GM12878 (cell line): Measurements from ENCODE around the gene FAM9A. TPM values are rescaled to one million over a fixed set of nuclear protein-coding genes. Genes with fewer than 3 reads are reported as not detected.

Experiments used
- ATAC-seq: fragments of 200-7000 bp; cut with Tn5 transposase; 3 replicates; pipeline ENCODE4 v1.9.1; 2020; ENCODE audit warnings: mild to moderate bottlenecking, moderate library complexity
- BruUV-seq: library from RNA; stranded (reverse); fragments of 400-500 nt; replicated peaks from 2 replicates; lab custom pipeline; 2021; lab: Mats Ljungman, UMichigan
- CTCF ChIA-PET: fragments of 300-600 bp; sonication (Branson Sonifier 250); formaldehyde crosslinking; extraction: SDS; loops from one replicate; lab custom pipeline; 2021; ENCODE audit warnings: inconsistent platforms; lab: Yijun Ruan, JAX
- POLR2A ChIA-PET: fragments of 350-600 bp; formaldehyde crosslinking; extraction: SDS; loops from one replicate; lab custom pipeline; 2021; ENCODE audit warnings: inconsistent platforms; lab: Charles Lee
- RAD21 ChIA-PET: fragments of 300-600 bp; sonication (Branson Sonifier 250); formaldehyde crosslinking; loops from one replicate; lab custom pipeline; 2023; ENCODE audit warnings: antibody characterized with exemption; ENCODE audit not compliant: unreplicated experiment; lab: Charles Lee
- SMC1A ChIA-PET: fragments of 300-600 bp; sonication (Branson Sonifier 250); formaldehyde crosslinking; loops from one replicate; lab custom pipeline; 2023; ENCODE audit not compliant: unreplicated experiment, uncharacterized antibody; lab: Charles Lee
- DNase-seq: peaks from one replicate; pipeline ENCODE4 v3.0.0-alpha.2; 2011; ENCODE audit warnings: low read depth, low spot score
- FAIRE-seq: peaks from 3 replicates; lab custom pipeline; 2011; peaks lifted over from hg19 to GRCh38; lab: Jason Lieb, UNC
- H2AFZ ChIP-seq: 2 replicates; pipeline ENCODE4 v1.6.0; 2011; ENCODE audit warnings: low read depth, low read length, control low read depth; ENCODE audit not compliant: control insufficient read depth
- H3K27ac ChIP-seq: 2 replicates; pipeline ENCODE4 v1.5.1; 2011; ENCODE audit warnings: control low read depth; ENCODE audit not compliant: control insufficient read depth, insufficient read depth
- H3K27me3 ChIP-seq, 2 experiments: replicated peaks in 1 of 2; 2 replicates each; pipeline versions ENCODE4 v1.6.0 to v1.6.1; 2011; ENCODE audit warnings: low read length in 1 of 2; ENCODE audit not compliant: control insufficient read depth in 2 of 2, insufficient read depth in 2 of 2
- H3K36me3 ChIP-seq, 2 experiments: 2 replicates each; pipeline ENCODE4 v1.5.1; 2011; ENCODE audit warnings: low read length in 1 of 2; ENCODE audit not compliant: control insufficient read depth in 2 of 2, insufficient read depth in 2 of 2
- H3K4me1 ChIP-seq: 2 replicates; pipeline ENCODE4 v1.6.1; 2011; ENCODE audit warnings: mild to moderate bottlenecking, low read length, moderate library complexity, mixed read lengths; ENCODE audit not compliant: control insufficient read depth, insufficient read depth
- H3K4me2 ChIP-seq: 2 replicates; pipeline ENCODE4 v1.6.0; 2011; ENCODE audit warnings: control low read depth; ENCODE audit not compliant: control insufficient read depth, insufficient read depth
- H3K4me3 ChIP-seq: fragments of 200-600 bp; sonication (generic); 2 replicates; pipeline ENCODE4 v1.5.1; 2016
- H3K79me2 ChIP-seq: 2 replicates; pipeline ENCODE4 v1.6.0; 2011; ENCODE audit warnings: low read length; ENCODE audit not compliant: control insufficient read depth, insufficient read depth
- H3K9ac ChIP-seq: 2 replicates; pipeline ENCODE4 v1.8.0; 2011; ENCODE audit warnings: low read length, control low read depth, mixed read lengths; ENCODE audit not compliant: control insufficient read depth, insufficient read depth
- H3K9me3 ChIP-seq: replicated peaks from 3 replicates; pipeline ENCODE4 v1.5.1; 2011; ENCODE audit warnings: mild to moderate bottlenecking, low read length; ENCODE audit not compliant: control insufficient read depth, insufficient read depth
- H4K20me1 ChIP-seq: 2 replicates; pipeline ENCODE4 v1.6.0; 2011; ENCODE audit not compliant: control insufficient read depth, insufficient read depth
- ZBTB40 ChIP-seq: fragments of 450-650 bp; IDR thresholded peaks from 2 replicates; pipeline ENCODE4 v1.6.1; 2016; ENCODE audit warnings: mild to moderate bottlenecking, moderate library complexity, borderline replicate concordance
- ZSCAN29 ChIP-seq: fragments of 450-650 bp; IDR thresholded peaks from 2 replicates; pipeline ENCODE4 v1.6.1; 2017; ENCODE audit warnings: mild to moderate bottlenecking, moderate library complexity
- WGBS: methylation state at CpG from one replicate; pipeline ENCODE4 v1.1.6; 2016; ENCODE audit warnings: low lambda C conversion rate; ENCODE audit not compliant: insufficient replicate concordance, insufficient coverage; ENCODE audit errors: missing lambda C conversion rate; 5-methylcytosine and 5-hydroxymethylcytosine counted together
- in situ Hi-C: fragments of 300-500 bp; cut with MboI; formaldehyde crosslinking; loops from 9 replicates; pipeline ENCODE4 v1.14.3; 2018; ENCODE audit warnings: mixed read lengths
- intact Hi-C: fragments of 100-400 bp; cut with micrococcal nuclease; formaldehyde crosslinking; loops from one replicate; pipeline ENCODE4 v1.14.2; 2022; ENCODE audit not compliant: unreplicated experiment
- polyA plus RNA-seq, 11 experiments: library from polyadenylated mRNA; depleted of rRNA in 4 of 11; unstranded in 6 of 11; stranded (reverse) in 5 of 11; fragments of >200 nt; fragmentation: Nextera tagmentation in 4 of 11; fragmentation: Illumina TruSeq in 1 of 11; extraction: Ambion mirVana in 4 of 11; extraction: Trizol in 1 of 11; gene quantifications; 1 replicate in 1 of 11; 2 replicates in 10 of 11; pipeline versions ENCODE4 v1.2.1 to v1.2.3, GENCODE V29; 2011 to 2016; ENCODE audit warnings: inconsistent platforms in 2 of 11, missing spikeins in 2 of 11, low read depth in 1 of 11
- total RNA-seq, 4 experiments: library from RNA; depleted of rRNA in 3 of 4; stranded (reverse); fragments of >200 nt in 3 of 4; fragmentation: Illumina TruSeq in 1 of 4; extraction: Trizol in 1 of 4; gene quantifications; 2 replicates each; pipeline versions ENCODE4 v1.2.1 to v1.2.3, GENCODE V29; 2013 to 2021

Gene FAM9A
- total and polyA plus RNA-seq, 10 of the 15 experiments (the other 5 are each of a cell fraction or from before 2014, with no cell fraction given) = not detected

- ATAC-seq (no peak), DNase-seq (no peak), FAIRE-seq (no peak)
- Histone ChIP-seq H3K9me3 (no peaks in the 10 kb centered on the region), H3K27me3 (no peaks in the 10 kb centered on the region), H2AFZ (no peak overlapping the region), H3K79me2 (no peaks in the 10 kb centered on the region), H3K36me3 (no peaks in the 10 kb centered on the region), H4K20me1 (no peaks in the 10 kb centered on the region), H3K4me3 (no peak overlapping the region), H3K4me1 (no peaks in the 10 kb centered on the region), H3K27ac (no peak overlapping the region), H3K4me2 (no peak overlapping the region), H3K9ac (no peak overlapping the region)
- WGBS = 0% methylated on average over 2 of the region's 2 CpGs
- no peak for TF ChIP-seq ZSCAN29
- TF ChIP-seq ZBTB40 = peak; percentile 85
- POLR2A ChIA-PET = no interaction called here
- intact Hi-C loops = loop anchor here (10.0 kb wide), 1 partner anchor 1172 kb away; no protein-coding TSS in a partner anchor
- RAD21 ChIA-PET = no interaction called here
- in situ Hi-C loops = loop anchor here (10.0 to 25.0 kb wide), 2 partner anchors 818 to 1299 kb away; no protein-coding TSS in a partner anchor
- CTCF ChIA-PET = interaction anchor here (0.6 to 2.3 kb wide), 3 partner anchors 71 to 888 kb away, joined by 3 to 8 read pairs (median 4); no protein-coding TSS in a partner anchor
- SMC1A ChIA-PET = interaction anchor here (0.9 kb wide), 1 partner anchor 73 kb away, joined by 3 read pairs; no protein-coding TSS in a partner anchor
- no TSS peak for BruUV-seq
These were observed 11.9 kb upstream of the FAM9A start for GRCh38 chrX:8813036-8813435.
